ENCODE results near the gene DOK3.

The DOK3 gene

DNA sequence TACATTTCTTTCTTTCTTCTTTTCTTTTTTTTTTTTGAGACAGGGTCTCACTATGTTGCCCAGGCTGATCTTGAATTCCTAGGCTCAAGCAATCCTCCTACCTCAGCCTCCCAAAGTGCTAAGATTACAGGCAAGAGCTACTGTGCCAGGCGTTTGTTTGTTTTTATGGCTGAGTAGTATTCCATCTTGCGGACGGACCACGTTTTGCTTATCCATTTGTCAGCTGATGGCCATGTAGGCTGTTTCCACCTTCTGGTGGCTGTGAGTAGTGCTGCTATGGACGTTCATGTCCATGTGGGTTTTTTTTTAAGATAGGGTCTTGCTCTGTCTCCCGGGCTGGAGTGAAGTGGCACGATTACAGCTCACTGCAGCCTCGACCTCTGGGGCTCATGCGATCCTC, 2.5 kb downstream of the DOK3 start:
- ChIA-PET POLR2A (interaction anchor here (0.8 to 2.0 kb wide), 4 partner anchors 10 to 14 kb away, joined by 3 to 7 read pairs (median 4); partner anchors contain the start of gene PDLIM7), CTCF (interaction anchor here (0.7 to 1.2 kb wide), 3 partner anchors 18 to 197 kb away, joined by 3 read pairs; no protein-coding TSS in a partner anchor)
- no peak for DNase-seq (ENCODE audit: low read depth, low spot score)
- H3K4me3 ChIP-seq (ENCODE audit: low read depth, low read length), result no peak overlapping the region
- TF ChIP-seq, protein P1, sequence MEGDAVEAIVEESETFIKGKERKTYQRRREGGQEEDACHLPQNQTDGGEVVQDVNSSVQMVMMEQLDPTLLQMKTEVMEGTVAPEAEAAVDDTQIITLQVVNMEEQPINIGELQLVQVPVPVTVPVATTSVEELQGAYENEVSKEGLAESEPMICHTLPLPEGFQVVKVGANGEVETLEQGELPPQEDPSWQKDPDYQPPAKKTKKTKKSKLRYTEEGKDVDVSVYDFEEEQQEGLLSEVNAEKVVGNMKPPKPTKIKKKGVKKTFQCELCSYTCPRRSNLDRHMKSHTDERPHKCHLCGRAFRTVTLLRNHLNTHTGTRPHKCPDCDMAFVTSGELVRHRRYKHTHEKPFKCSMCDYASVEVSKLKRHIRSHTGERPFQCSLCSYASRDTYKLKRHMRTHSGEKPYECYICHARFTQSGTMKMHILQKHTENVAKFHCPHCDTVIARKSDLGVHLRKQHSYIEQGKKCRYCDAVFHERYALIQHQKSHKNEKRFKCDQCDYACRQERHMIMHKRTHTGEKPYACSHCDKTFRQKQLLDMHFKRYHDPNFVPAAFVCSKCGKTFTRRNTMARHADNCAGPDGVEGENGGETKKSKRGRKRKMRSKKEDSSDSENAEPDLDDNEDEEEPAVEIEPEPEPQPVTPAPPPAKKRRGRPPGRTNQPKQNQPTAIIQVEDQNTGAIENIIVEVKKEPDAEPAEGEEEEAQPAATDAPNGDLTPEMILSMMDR (IDR thresholded peaks at IDR 0.05; ENCODE audit: insufficient read depth, low read length, missing control alignments), result peak; percentile 18

DNA sequence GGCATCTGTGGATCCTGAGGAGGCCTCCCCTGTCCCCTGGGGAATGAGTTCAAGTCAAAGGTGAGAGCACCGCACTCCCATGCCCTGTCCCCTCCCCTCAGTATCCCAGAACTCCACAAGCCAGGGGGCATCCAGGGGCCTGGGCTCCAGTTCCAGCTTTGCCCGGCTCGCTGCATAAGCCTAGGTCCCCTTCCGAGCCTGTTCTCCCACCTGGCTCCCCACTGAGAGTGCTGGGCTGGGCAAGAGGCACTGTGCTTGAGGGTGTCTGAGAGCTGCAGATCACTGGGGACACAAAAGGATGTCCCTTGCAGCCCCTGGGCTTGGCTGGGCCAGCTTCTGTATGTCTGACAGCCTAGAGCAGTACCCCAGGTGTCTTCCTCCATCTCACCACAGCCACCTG, 4.6 kb downstream of the DOK3 start:
- no peak overlapping the region for H3K4me3 ChIP-seq (ENCODE audit: low read depth, low read length)
- no peak for DNase-seq (ENCODE audit: low read depth, low spot score)
- TF ChIP-seq, protein P1 (IDR thresholded peaks at IDR 0.05; ENCODE audit: insufficient read depth, low read length, missing control alignments), result no peak
- CTCF ChIA-PET, result interaction anchor here (1.5 to 1.9 kb wide), 2 partner anchors 11 to 101 kb away, joined by 6 read pairs; partner anchors contain the start of gene DDX41
- POLR2A ChIA-PET, result interaction anchor here (0.9 to 1.0 kb wide), 2 partner anchors 11 to 36 kb away, joined by 3 to 4 read pairs; no protein-coding TSS in a partner anchor

DNA sequence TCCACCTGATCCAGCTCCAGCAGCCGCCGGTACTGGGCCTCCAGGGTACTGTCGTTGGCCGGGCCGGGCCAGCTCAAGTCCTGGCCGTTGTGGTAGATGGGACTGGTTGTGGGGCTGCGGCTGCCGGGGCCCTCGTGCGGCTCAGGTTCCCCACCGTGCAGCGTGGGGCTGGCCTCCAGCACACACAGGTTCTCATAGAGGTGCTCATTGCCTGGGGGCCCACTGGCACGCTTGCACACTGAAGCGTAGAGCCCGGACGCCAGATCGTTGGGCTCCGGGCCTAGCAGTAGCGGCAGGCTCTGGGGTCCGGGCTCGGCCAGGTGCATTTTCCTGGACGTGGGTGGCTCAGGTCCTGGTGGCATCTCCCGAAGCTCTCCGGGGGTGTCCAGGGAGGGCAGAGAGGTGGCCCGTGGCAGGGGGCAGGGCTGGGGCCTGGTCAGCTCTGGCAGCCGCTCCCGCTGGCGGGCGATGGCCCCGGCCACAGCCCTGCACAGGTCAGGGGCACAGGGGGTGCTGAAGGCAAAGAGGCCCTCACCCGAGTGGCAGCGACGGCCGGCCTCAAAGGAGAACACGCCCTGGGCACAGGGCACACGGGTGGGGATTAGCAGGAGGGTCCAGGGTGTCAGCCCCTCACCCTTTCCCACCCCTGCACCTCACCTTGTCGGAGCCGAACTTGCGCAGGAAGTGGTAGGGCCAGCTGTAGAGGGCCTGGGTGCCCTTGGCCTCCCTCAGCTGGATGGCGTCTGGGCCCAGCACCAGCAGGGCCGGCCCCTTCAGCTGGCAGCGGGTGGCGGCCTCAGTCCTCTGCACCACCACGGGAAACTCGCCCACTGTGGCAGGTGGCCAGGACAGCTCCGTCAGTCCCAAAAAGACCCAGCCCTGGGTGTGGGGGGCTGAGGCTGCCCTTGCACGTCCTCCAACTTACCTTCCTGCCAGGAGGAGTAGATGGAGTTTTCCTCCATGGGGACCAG, 5.3 kb downstream of the DOK3 start:
- POLR2A ChIA-PET, result interaction anchor here (0.7 to 1.0 kb wide), 2 partner anchors 12 to 46 kb away, joined by 3 read pairs; no protein-coding TSS in a partner anchor
- no peak for DNase-seq (ENCODE audit: low read depth, low spot score)
- CTCF ChIA-PET, result interaction anchor here (1.0 to 7.5 kb wide), 6 partner anchors 11 to 195 kb away, joined by 3 to 105 read pairs (median 6); partner anchors contain the start of gene DDX41
- TF ChIP-seq, protein P1 (IDR thresholded peaks at IDR 0.05; ENCODE audit: insufficient read depth, low read length, missing control alignments), result no peak
- no peak overlapping the region for H3K4me3 ChIP-seq (ENCODE audit: low read depth, low read length)

DNA sequence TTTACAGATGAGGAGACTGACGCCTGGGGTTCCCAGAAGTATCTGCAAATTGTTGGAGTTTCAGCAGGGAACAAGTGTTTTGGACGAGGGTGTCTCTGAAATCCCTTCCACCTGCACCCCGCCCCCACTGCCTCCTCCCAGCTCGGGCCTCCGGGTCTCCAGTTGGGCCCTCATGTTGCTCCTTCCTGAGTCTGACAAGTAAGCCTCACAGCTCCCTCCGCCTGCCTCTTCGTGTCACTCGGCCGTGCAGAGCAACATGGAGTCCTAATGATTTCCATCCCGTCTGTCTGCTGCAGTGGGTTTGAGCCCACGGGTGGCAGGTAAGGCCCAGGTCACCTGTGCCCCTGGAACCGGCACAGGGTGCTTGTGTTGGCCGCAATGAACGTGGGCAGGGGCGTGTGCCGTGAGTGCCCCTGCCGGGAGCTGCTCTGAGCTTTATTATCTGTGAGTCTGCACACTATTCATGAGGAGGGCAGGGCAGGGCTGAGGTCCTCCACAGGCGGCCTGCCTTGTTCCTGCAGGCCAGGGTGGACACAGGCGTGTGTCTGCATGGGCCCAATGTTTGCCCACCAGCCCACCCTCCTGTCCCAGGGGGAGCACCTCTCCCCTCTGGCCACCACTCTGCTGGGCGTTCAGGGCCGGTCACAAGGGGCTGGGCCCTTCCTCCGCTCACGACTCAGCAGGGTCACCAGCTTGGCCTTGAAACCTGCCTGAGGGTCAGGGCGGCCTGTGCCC, 6.1 kb downstream of the DOK3 start:
- H3K4me3 ChIP-seq (ENCODE audit: low read depth, low read length), result no peak overlapping the region
- POLR2A ChIA-PET, result interaction anchor here (0.7 kb wide), 1 partner anchor 47 kb away, joined by 3 read pairs; no protein-coding TSS in a partner anchor
- TF ChIP-seq, protein P1 (IDR thresholded peaks at IDR 0.05; ENCODE audit: insufficient read depth, low read length, missing control alignments), result no peak
- DNase-seq (ENCODE audit: low read depth, low spot score), result no peak
- CTCF ChIA-PET, result interaction anchor here (0.7 to 16.4 kb wide), 9 partner anchors 12 to 194 kb away, joined by 3 to 261 read pairs (median 13); partner anchors contain the start of genes DBN1 and DDX41

DNA sequence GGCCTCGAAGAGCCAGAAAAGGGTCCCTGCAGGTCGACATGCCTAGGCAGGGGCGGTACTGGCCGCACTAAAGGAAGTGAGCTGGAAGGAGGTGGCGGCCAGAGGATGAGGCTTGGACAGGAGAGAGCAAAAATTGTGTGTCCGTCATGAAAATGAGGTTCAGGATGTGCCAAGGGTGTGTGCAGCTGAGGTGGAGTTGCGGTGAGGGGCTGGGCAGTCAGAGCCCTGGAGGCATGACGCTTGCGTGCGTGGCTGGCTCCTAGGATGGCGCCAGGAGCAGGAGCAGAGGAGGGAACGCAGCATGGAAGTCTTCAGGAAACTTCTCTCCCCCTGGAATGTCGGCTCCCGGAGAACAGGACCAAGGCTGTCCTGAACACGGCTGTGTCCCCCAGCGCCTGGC, 6.7 kb downstream of the DOK3 start:
- no peak overlapping the region for H3K4me3 ChIP-seq (ENCODE audit: low read depth, low read length)
- TF ChIP-seq, protein P1 (IDR thresholded peaks at IDR 0.05; ENCODE audit: insufficient read depth, low read length, missing control alignments), result no peak
- ChIA-PET POLR2A (no interaction called here), CTCF (interaction anchor here (0.7 to 16.4 kb wide), 12 partner anchors 12 to 194 kb away, joined by 3 to 261 read pairs (median 12); partner anchors contain the start of genes DBN1 and DDX41)
- DNase-seq (ENCODE audit: low read depth, low spot score), result no peak

Measured in AG04449 (cell line).